ENCODE results near the gene PSORS1C1.

PSORS1C1 gene

GRCh38 chr6:31128093-31128676 is 13.6 kb downstream of the PSORS1C1 start:
- peak; percentile 88 for DNase-seq

GRCh38 chr6:31129130-31129529 is 14.5 kb downstream of the PSORS1C1 start:
- no peak for DNase-seq

GRCh38 chr6:31130751-31131150 is 16.2 kb downstream of the PSORS1C1 start:
- no peak for DNase-seq

GRCh38 chr6:31131595-31131994 is 17.0 kb downstream of the PSORS1C1 start:
- DNase-seq, result no peak

- no peak for DNase-seq
Measured at GRCh38 chr6:31132806-31133205, 18.2 kb downstream of the PSORS1C1 start.

GRCh38 chr6:31135710-31136109 is 21.1 kb downstream of the PSORS1C1 start:
- DNase-seq, result no peak

GRCh38 chr6:31138982-31139381 is 24.4 kb downstream of the PSORS1C1 start, which contains the start of gene PSORS1C2:
TSS of gene PSORS1C2 (minus strand) at chr6:31139066. CDS start at chr6:31139026, 40 bp downstream.
- DNase-seq, result no peak

- no peak for DNase-seq
Measured at GRCh38 chr6:31139599-31139998, 25.0 kb downstream of the PSORS1C1 start.

- no peak for DNase-seq
Measured at GRCh38 chr6:31140643-31141042, 26.0 kb downstream of the PSORS1C1 start.

GRCh38 chr6:31142361-31142761 is 27.8 kb downstream of the PSORS1C1 start:
- DNase-seq, result no peak

- DNase-seq, result no peak
Measured at GRCh38 chr6:31143148-31143547, 28.5 kb downstream of the PSORS1C1 start.

- no peak for DNase-seq
Measured at GRCh38 chr6:31144296-31144969, 29.8 kb downstream of the PSORS1C1 start.

GRCh38 chr6:31144970-31145340 is 30.4 kb downstream of the PSORS1C1 start:
- no peak for DNase-seq

GRCh38 chr6:31145386-31145785 is 30.8 kb downstream of the PSORS1C1 start:
- DNase-seq, result no peak

- no peak for DNase-seq
Measured at GRCh38 chr6:31149827-31150447, 35.3 kb downstream of the PSORS1C1 start.

- no peak for DNase-seq
Measured at GRCh38 chr6:31152781-31153180, 38.2 kb downstream of the PSORS1C1 start.

- no peak for DNase-seq
Measured at GRCh38 chr6:31154436-31154835, 39.8 kb downstream of the PSORS1C1 start.

- no peak for DNase-seq
Measured at GRCh38 chr6:31156641-31157040, 42.0 kb downstream of the PSORS1C1 start.

- DNase-seq, result no peak
Measured at GRCh38 chr6:31157513-31158139, 43.0 kb downstream of the PSORS1C1 start, which contains the start of gene CCHCR1. TSS of gene CCHCR1 (minus strand) at chr6:31157802. CDS start at chr6:31157600, 202 bp downstream.

- DNase-seq, result peak; percentile 100
Measured at GRCh38 chr6:31158140-31158862, 43.7 kb downstream of the PSORS1C1 start, which contains the start of gene TCF19. TSS of gene TCF19 (plus strand) at chr6:31158589. CDS start at chr6:31159470, 881 bp downstream.

- peak; percentile 48 for DNase-seq
Measured at GRCh38 chr6:31158863-31159855, 44.6 kb downstream of the PSORS1C1 start.
